Measurements from ENCODE around the gene PHETA1.

DNA sequence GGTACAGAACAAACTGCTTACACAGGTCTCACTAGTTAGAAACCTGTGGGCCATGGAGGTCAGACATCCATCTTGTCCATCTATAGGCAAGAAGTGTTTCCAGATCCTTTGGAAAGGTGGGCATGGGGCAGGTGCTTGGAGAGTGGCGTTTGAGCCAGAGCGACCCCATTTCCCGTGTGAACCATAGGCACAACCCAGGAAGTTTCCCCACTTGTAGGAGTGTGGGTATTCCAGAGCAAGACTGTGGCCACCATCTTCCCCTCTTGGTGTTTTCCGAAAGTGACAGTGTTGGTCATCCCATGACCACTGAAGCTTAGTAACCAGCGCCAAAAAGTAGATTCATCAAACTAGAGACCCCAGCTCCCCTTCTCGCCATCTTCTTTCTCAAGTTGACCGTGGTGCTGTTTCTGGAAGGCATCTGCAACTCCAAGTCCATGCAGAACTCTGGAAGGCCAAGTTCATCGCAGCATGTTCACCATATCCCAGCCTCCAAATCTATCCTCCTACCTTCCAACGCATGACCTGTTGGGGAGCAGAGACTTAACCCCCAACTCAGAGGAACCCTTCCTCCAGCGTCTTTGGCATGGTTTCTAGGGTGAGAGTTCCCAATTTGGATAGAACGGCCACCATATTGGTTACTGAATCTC is 19.7 kb downstream of the PHETA1 start:
- TF ChIP-seq, protein P1, sequence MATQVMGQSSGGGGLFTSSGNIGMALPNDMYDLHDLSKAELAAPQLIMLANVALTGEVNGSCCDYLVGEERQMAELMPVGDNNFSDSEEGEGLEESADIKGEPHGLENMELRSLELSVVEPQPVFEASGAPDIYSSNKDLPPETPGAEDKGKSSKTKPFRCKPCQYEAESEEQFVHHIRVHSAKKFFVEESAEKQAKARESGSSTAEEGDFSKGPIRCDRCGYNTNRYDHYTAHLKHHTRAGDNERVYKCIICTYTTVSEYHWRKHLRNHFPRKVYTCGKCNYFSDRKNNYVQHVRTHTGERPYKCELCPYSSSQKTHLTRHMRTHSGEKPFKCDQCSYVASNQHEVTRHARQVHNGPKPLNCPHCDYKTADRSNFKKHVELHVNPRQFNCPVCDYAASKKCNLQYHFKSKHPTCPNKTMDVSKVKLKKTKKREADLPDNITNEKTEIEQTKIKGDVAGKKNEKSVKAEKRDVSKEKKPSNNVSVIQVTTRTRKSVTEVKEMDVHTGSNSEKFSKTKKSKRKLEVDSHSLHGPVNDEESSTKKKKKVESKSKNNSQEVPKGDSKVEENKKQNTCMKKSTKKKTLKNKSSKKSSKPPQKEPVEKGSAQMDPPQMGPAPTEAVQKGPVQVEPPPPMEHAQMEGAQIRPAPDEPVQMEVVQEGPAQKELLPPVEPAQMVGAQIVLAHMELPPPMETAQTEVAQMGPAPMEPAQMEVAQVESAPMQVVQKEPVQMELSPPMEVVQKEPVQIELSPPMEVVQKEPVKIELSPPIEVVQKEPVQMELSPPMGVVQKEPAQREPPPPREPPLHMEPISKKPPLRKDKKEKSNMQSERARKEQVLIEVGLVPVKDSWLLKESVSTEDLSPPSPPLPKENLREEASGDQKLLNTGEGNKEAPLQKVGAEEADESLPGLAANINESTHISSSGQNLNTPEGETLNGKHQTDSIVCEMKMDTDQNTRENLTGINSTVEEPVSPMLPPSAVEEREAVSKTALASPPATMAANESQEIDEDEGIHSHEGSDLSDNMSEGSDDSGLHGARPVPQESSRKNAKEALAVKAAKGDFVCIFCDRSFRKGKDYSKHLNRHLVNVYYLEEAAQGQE (IDR thresholded peaks at IDR 0.05) = no peak
- TF ChIP-seq ZSCAN20 (CRISPR knock-in tag; IDR thresholded peaks at IDR 0.05) = no peak
- no peak for TF ChIP-seq POLR2A (IDR thresholded peaks at IDR 0.05; ENCODE audit: low read length)
- TF ChIP-seq, protein P2, sequence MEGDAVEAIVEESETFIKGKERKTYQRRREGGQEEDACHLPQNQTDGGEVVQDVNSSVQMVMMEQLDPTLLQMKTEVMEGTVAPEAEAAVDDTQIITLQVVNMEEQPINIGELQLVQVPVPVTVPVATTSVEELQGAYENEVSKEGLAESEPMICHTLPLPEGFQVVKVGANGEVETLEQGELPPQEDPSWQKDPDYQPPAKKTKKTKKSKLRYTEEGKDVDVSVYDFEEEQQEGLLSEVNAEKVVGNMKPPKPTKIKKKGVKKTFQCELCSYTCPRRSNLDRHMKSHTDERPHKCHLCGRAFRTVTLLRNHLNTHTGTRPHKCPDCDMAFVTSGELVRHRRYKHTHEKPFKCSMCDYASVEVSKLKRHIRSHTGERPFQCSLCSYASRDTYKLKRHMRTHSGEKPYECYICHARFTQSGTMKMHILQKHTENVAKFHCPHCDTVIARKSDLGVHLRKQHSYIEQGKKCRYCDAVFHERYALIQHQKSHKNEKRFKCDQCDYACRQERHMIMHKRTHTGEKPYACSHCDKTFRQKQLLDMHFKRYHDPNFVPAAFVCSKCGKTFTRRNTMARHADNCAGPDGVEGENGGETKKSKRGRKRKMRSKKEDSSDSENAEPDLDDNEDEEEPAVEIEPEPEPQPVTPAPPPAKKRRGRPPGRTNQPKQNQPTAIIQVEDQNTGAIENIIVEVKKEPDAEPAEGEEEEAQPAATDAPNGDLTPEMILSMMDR (IDR thresholded peaks at IDR 0.05) = no peak
- no peak for TF ChIP-seq EP300 (IDR thresholded peaks at IDR 0.05)
- no peak for TF ChIP-seq KDM5A (IDR thresholded peaks at IDR 0.05)
- TF ChIP-seq, protein P3, sequence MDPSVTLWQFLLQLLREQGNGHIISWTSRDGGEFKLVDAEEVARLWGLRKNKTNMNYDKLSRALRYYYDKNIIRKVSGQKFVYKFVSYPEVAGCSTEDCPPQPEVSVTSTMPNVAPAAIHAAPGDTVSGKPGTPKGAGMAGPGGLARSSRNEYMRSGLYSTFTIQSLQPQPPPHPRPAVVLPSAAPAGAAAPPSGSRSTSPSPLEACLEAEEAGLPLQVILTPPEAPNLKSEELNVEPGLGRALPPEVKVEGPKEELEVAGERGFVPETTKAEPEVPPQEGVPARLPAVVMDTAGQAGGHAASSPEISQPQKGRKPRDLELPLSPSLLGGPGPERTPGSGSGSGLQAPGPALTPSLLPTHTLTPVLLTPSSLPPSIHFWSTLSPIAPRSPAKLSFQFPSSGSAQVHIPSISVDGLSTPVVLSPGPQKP (IDR thresholded peaks at IDR 0.05; ENCODE audit: low read depth, low read length) = no peak
- no peak for TF ChIP-seq SMC3 (IDR thresholded peaks at IDR 0.05)

All from A549 (cell line).